ENCODE measurements around the gene PKN1. TPM values are rescaled to one million over a fixed set of nuclear protein-coding genes. Genes with fewer than 3 reads are reported as not detected.

Gene PKN1
- total RNA-seq, 4 donors from 2014 or later: 56.2 to 129 (median 82.4) TPM

DNA sequence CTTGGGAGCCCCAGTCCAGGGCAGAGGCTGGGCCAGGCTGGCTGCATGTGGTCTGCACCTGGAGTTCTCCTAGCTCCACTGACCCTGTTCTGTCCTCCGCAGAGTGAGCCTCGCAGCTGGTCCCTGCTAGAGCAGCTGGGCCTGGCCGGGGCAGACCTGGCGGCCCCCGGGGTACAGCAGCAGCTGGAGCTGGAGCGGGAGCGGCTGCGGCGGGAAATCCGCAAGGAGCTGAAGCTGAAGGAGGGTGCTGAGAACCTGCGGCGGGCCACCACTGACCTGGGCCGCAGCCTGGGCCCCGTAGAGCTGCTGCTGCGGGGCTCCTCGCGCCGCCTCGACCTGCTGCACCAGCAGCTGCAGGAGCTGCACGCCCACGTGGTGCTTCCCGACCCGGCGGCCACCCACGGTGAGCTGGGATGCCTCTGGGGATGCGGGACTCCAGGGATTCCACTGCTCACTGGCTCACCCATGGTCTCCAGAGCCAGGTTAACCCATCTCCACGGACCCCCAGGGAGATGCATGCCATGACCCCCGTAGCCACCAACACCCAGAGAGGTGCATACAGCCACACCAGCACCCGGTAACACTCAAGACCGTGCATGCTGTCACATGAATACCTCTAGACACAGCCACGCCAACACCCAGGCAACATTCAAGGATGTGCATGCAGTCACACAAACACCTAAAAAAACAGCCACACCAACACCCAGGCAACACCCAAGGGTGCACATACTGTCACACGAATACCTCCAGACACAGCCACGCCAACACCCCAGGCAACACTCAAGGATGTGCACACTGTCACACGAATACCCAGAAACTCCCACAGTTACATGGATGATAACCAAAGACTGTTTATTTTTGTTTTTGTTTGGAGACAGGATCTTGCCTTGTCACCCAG lies 8.2 kb downstream of the PKN1 start:
- intact Hi-C loops (cut with DNase I; ENCODE audit: low total_unique reads): no loop called here
- Histone ChIP-seq H3K9me3 (no peaks in the 10 kb centered on the region), H3K27me3 (no peaks in the 10 kb centered on the region), H3K4me3 (no peak overlapping the region), H3K27ac (no peak overlapping the region), H3K36me3 (no peaks in the 10 kb centered on the region), H3K4me1 (peaks cover 0 to 11% of the 10 kb centered on the region in 2 donors)
- no peak for TF ChIP-seq POLR2A (IDR thresholded peaks at IDR 0.05)
- TF ChIP-seq, protein P1, sequence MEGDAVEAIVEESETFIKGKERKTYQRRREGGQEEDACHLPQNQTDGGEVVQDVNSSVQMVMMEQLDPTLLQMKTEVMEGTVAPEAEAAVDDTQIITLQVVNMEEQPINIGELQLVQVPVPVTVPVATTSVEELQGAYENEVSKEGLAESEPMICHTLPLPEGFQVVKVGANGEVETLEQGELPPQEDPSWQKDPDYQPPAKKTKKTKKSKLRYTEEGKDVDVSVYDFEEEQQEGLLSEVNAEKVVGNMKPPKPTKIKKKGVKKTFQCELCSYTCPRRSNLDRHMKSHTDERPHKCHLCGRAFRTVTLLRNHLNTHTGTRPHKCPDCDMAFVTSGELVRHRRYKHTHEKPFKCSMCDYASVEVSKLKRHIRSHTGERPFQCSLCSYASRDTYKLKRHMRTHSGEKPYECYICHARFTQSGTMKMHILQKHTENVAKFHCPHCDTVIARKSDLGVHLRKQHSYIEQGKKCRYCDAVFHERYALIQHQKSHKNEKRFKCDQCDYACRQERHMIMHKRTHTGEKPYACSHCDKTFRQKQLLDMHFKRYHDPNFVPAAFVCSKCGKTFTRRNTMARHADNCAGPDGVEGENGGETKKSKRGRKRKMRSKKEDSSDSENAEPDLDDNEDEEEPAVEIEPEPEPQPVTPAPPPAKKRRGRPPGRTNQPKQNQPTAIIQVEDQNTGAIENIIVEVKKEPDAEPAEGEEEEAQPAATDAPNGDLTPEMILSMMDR (IDR thresholded peaks at IDR 0.05): no peak
- DNase-seq: no peak

DNA sequence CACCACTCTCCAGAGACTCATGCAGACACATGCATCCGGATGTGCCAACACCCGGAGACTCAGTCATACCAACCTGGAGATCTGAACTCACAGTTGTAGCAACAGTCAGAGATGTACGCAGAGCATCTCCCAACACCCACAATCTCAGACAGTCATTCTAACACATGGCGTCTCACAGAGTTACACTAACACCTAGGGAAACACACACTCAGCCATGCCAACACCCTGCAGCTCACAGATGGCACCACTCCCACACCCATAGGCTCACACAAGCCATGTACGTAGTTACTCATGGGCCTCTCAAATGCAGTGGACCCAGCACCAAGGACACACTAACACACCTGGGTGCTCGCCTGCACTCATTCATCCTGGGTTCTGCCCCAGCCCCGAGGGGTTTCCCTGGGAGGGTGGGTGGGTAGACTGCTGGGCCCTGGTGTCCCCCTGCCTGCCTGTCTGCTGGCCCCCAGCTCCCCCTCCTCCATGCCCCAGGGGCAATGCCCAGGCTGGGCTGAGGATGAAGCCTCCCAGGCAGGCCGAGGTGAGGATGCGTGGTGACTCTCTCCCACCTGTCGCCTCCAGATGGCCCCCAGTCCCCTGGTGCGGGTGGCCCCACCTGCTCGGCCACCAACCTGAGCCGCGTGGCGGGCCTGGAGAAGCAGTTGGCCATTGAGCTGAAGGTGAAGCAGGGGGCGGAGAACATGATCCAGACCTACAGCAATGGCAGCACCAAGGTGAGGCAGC lies 10.0 kb downstream of the PKN1 start:
- intact Hi-C loops (cut with DNase I; ENCODE audit: low total_unique reads): no loop called here
- no peaks in the 10 kb centered on the region for H3K36me3 ChIP-seq
- TF ChIP-seq, protein P1 (IDR thresholded peaks at IDR 0.05): no peak
- no peak for TF ChIP-seq POLR2A (IDR thresholded peaks at IDR 0.05)

GRCh38 chr19:14443632-14444216 lies 10.6 kb downstream of the PKN1 start:
- Histone ChIP-seq H3K27ac (no peak overlapping the region), H3K9me3 (no peaks in the 10 kb centered on the region), H3K36me3 (no peaks in the 10 kb centered on the region), H3K4me3 (no peak overlapping the region), H3K27me3 (no peaks in the 10 kb centered on the region), H3K4me1 (peaks cover 0 to 6% of the 10 kb centered on the region in 2 donors)
- no peak for TF ChIP-seq POLR2A (IDR thresholded peaks at IDR 0.05)
- TF ChIP-seq, protein P1 (IDR thresholded peaks at IDR 0.05): no peak
- no peak for DNase-seq
- intact Hi-C loops (cut with DNase I; ENCODE audit: low total_unique reads): no loop called here

More for the DNA sequence above, 10.0 kb downstream of the PKN1 start:
- Histone ChIP-seq H3K27ac (no peak overlapping the region), H3K27me3 (no peaks in the 10 kb centered on the region), H3K9me3 (no peaks in the 10 kb centered on the region), H3K4me1 (peaks cover 0 to 11% of the 10 kb centered on the region in 2 donors), H3K4me3 (no peak overlapping the region)
- DNase-seq: no peak

- no peaks in the 10 kb centered on the region for H3K36me3 ChIP-seq
- no peak overlapping the region for H3K4me3 ChIP-seq
- intact Hi-C loops (cut with DNase I; ENCODE audit: low total_unique reads): no loop called here
- no peak for DNase-seq
- H3K27me3 ChIP-seq: no peaks in the 10 kb centered on the region
- H3K4me1 ChIP-seq: no peaks in the 10 kb centered on the region
- H3K9me3 ChIP-seq: no peaks in the 10 kb centered on the region
- H3K27ac ChIP-seq: no peak overlapping the region
- TF ChIP-seq POLR2A (IDR thresholded peaks at IDR 0.05): no peak
- TF ChIP-seq, protein P1 (IDR thresholded peaks at IDR 0.05): no peak
These were observed 13.4 kb downstream of the PKN1 start for GRCh38 chr19:14446336-14447036.

Measured in uterus (tissue), 4 donors.